Measurements from ENCODE around the gene EXOSC3. TPM values are rescaled to one million over a fixed set of nuclear protein-coding genes. Genes with fewer than 3 reads are reported as not detected.
A peak's percentile ranks its signal among the peaks of the same experiment; 100 is the strongest.
"Not testable (repeated sequence)": the region's sequence is repeated elsewhere in the genome, so short reads cannot be mapped to it uniquely, and the experiment has no call there.

The EXOSC3 gene
- 10 to 100 TPM; 35.3 to 60.8 TPM for total RNA-seq
- polyA plus RNA-seq, result 10 to 100 TPM; 23.3 to 38.8 TPM
- long read RNA-seq, donor 1, transcript EXOSC3-201 (4 exons, 1,806 nt), result major isoform, 17 of 20 reads
- long read RNA-seq, donor 1, partial matches to known transcripts, result 0 of 20 reads
- long read RNA-seq, donor 1, other reads (novel, unspliced or antisense), result 0 of 20 reads
- long read RNA-seq, donor 2, partial matches to known transcripts, result 0 of 3 reads
- long read RNA-seq, donor 2, other reads (novel, unspliced or antisense), result 0 of 3 reads
- long read RNA-seq, donor 3, transcript EXOSC3-201 (4 exons, 1,806 nt), result major isoform, 9 of 21 reads
- long read RNA-seq, donor 3, partial matches to known transcripts, result 9 of 21 reads
- long read RNA-seq, donor 3, other reads (novel, unspliced or antisense), result 0 of 21 reads
- long read RNA-seq, donor 4, partial matches to known transcripts, result 0 of 9 reads
- long read RNA-seq, donor 4, other reads (novel, unspliced or antisense), result 0 of 9 reads
- long read RNA-seq, donor 5, transcript EXOSC3-201 (4 exons, 1,806 nt), result major isoform, 15 of 23 reads
- long read RNA-seq, donor 5, partial matches to known transcripts, result 0 of 23 reads
- long read RNA-seq, donor 5, other reads (novel, unspliced or antisense), result 0 of 23 reads

- H3K9ac ChIP-seq (ENCODE audit: insufficient read depth in 1 of 2, low read length in 2 of 2), result peak within 1 kb of the TSS; percentile 72 to 73
- H3K4me3 ChIP-seq, result peak within 1 kb of the TSS; percentile 99
- H3K27ac ChIP-seq (ENCODE audit: low read depth in 1 of 2, low read length in 1 of 2), result peak within 1 kb of the TSS; percentile 74 to 88
- peaks cover 0 to 9% (median 0%) of the 10 kb centered on the region in 3 donors for H3K27me3 ChIP-seq (ENCODE audit: control insufficient read depth in 3 of 3, insufficient read depth in 3 of 3, low read length in 2 of 3)
- ATAC-seq (ENCODE audit: insufficient read depth, low FRiP score) (peak; percentile 95), DNase-seq (peak; percentile 90 to 96 (median 92))
- peaks cover 5 to 8% (median 5%) of the 10 kb centered on the region in 5 donors for H3K4me1 ChIP-seq (ENCODE audit: control insufficient read depth in 5 of 5, insufficient read depth in 5 of 5, low read length in 5 of 5)
- peaks cover 0 to 3% (median 0%) of the 10 kb centered on the region in 4 donors for H3K9me3 ChIP-seq (ENCODE audit: control insufficient read depth in 4 of 4, insufficient read depth in 3 of 4, low read length in 3 of 4)
- 0 to 1% methylated on average over 72 to 73 of the region's 73 CpGs for WGBS, 2 donors
- H3K36me3 ChIP-seq (ENCODE audit: control insufficient read depth in 4 of 4, insufficient read depth in 4 of 4, low read length in 4 of 4), result peaks cover 8 to 33% (median 18%) of the 10 kb centered on the region in 4 donors
- TF ChIP-seq CTCF (IDR thresholded peaks at IDR 0.05; ENCODE audit: control extremely low read depth, extremely low read depth), result no peak
Measured at GRCh38 chr9:37784616-37785483, at the start of gene EXOSC3. Gene EXOSC3 (minus strand): TSS chr9:37785064. CDS start chr9:37785044, 20 bp downstream.

GRCh38 chr9:37827483-37828165 is 42.8 kb upstream of the EXOSC3 start:
- ATAC-seq (ENCODE audit: insufficient read depth, low FRiP score) (no peak), DNase-seq (no peak)
- no peak overlapping the region for H3K27ac ChIP-seq (ENCODE audit: low read depth in 1 of 2, low read length in 1 of 2)
- H3K4me1 ChIP-seq (ENCODE audit: control insufficient read depth in 5 of 5, insufficient read depth in 5 of 5, low read length in 5 of 5), result no peaks in the 10 kb centered on the region
- H3K9me3 ChIP-seq (ENCODE audit: control insufficient read depth in 4 of 4, insufficient read depth in 3 of 4, low read length in 3 of 4), result peaks cover 0 to 4% (median 0%) of the 10 kb centered on the region in 4 donors
- no peak for TF ChIP-seq CTCF (IDR thresholded peaks at IDR 0.05; ENCODE audit: control extremely low read depth, extremely low read depth)
- H3K36me3 ChIP-seq (ENCODE audit: control insufficient read depth in 4 of 4, insufficient read depth in 4 of 4, low read length in 4 of 4), result peaks cover 8 to 14% (median 11%) of the 10 kb centered on the region in 4 donors
- WGBS, 2 donors, result 97% methylated on average over 4 of the region's 4 CpGs
- no peaks in the 10 kb centered on the region for H3K27me3 ChIP-seq (ENCODE audit: control insufficient read depth in 3 of 3, insufficient read depth in 3 of 3, low read length in 2 of 3)
- H3K9ac ChIP-seq (ENCODE audit: insufficient read depth in 1 of 2, low read length in 2 of 2), result no peak overlapping the region
- no peak overlapping the region for H3K4me3 ChIP-seq

GRCh38 chr9:37825174-37825573 is 40.3 kb upstream of the EXOSC3 start:
- not testable (repeated sequence) for DNase-seq

More at GRCh38 chr9:37825174-37825573, 40.3 kb upstream of the EXOSC3 start:
- not testable (repeated sequence) for H3K4me3 ChIP-seq; H3K27ac ChIP-seq (ENCODE audit: low read depth in 1 of 2, low read length in 1 of 2); H3K9ac ChIP-seq (ENCODE audit: insufficient read depth in 1 of 2, low read length in 2 of 2); H3K9me3 ChIP-seq (ENCODE audit: control insufficient read depth in 4 of 4, insufficient read depth in 3 of 4, low read length in 3 of 4); H3K4me1 ChIP-seq (ENCODE audit: control insufficient read depth in 5 of 5, insufficient read depth in 5 of 5, low read length in 5 of 5); ATAC-seq (ENCODE audit: insufficient read depth, low FRiP score); H3K27me3 ChIP-seq (ENCODE audit: control insufficient read depth in 3 of 3, insufficient read depth in 3 of 3, low read length in 2 of 3)
- peaks cover 8 to 19% (median 12%) of the 10 kb centered on the region in 4 donors for H3K36me3 ChIP-seq (ENCODE audit: control insufficient read depth in 4 of 4, insufficient read depth in 4 of 4, low read length in 4 of 4)
- 94 to 99% methylated on average over 2 of the region's 2 CpGs for WGBS, 2 donors

Measured in lung (tissue), 16 donors.